K562 (cell line): ENCODE measurements around the gene ZNF516. TPM values are rescaled to one million over a fixed set of nuclear protein-coding genes. Genes with fewer than 3 reads are reported as not detected.

Experiments used
- ATAC-seq: fragments of 200-7000 bp; cut with Tn5 transposase; 3 replicates; pipeline ENCODE4 v1.9.1; 2020; ENCODE audit warnings: moderate library complexity
- BruUV-seq: library from RNA; stranded (reverse); fragments of 400-500 nt; replicated peaks from 2 replicates; lab custom pipeline; 2021; lab: Mats Ljungman, UMichigan
- CTCF ChIA-PET: fragments of 300-600 bp; formaldehyde crosslinking; extraction: SDS; loops from one replicate; lab custom pipeline; 2021; ENCODE audit warnings: low intra/inter-chr PET ratio; lab: Yijun Ruan, JAX
- POLR2A ChIA-PET: fragments of 300-600, 350-650 bp; sonication (Branson Sonifier 250); formaldehyde crosslinking; extraction: SDS; loops from one replicate; lab custom pipeline; 2021; ENCODE audit warnings: antibody characterized with exemption, inconsistent platforms; lab: Yijun Ruan, JAX
- DNase-seq, 4 experiments: peaks; one replicate each; pipeline versions ENCODE4 v3.0.0 to v3.0.0-alpha.2; 2011 to 2018; ENCODE audit warnings: low spot score in 3 of 4, mixed read lengths in 3 of 4; ENCODE audit errors: extremely low read depth in 1 of 4
- FAIRE-seq: peaks from 2 replicates; lab custom pipeline; 2011; peaks lifted over from hg19 to GRCh38; lab: Jason Lieb, UNC
- H2AFZ ChIP-seq: 2 replicates; pipeline ENCODE4 v1.6.0; 2011; ENCODE audit warnings: low read depth, low read length, control low read depth, inconsistent platforms
- H3K27ac ChIP-seq: fragments of 200-600 bp; 3 replicates; pipeline ENCODE4 v1.8.0; 2011; ENCODE audit warnings: low read depth, mild to moderate bottlenecking, control low read depth, inconsistent platforms, low read length, moderate library complexity, mixed read lengths; ENCODE audit errors: extremely low read depth
- H3K27me3 ChIP-seq, 2 experiments: fragments of 300-600 bp in 1 of 2; 2 replicates in 1 of 2; 3 replicates in 1 of 2; pipeline versions ENCODE4 v1.6.0 to v1.8.0; 2011; ENCODE audit warnings: inconsistent platforms in 2 of 2, low read length in 2 of 2, mild to moderate bottlenecking in 1 of 2, mixed read lengths in 1 of 2, moderate library complexity in 1 of 2; ENCODE audit not compliant: control insufficient read depth in 2 of 2, insufficient read depth in 2 of 2
- H3K36me3 ChIP-seq: fragments of 300-600 bp; 3 replicates; pipeline ENCODE4 v1.8.0; 2011; ENCODE audit warnings: mild to moderate bottlenecking, low read length, inconsistent platforms; ENCODE audit not compliant: control insufficient read depth, insufficient read depth
- H3K4me1 ChIP-seq, 2 experiments: fragments of 200-600 bp in 1 of 2; replicated peaks in 1 of 2; 2 replicates in 1 of 2; 3 replicates in 1 of 2; pipeline versions ENCODE4 v1.5.1 to v1.8.0; 2011; ENCODE audit warnings: inconsistent platforms in 2 of 2, low read length in 2 of 2, mild to moderate bottlenecking in 1 of 2, mixed read lengths in 1 of 2, moderate library complexity in 1 of 2; ENCODE audit not compliant: control insufficient read depth in 2 of 2, insufficient read depth in 2 of 2
- H3K4me2 ChIP-seq: 2 replicates; pipeline ENCODE4 v1.6.1; 2011; ENCODE audit warnings: low read length, control low read depth, inconsistent platforms, mixed read lengths; ENCODE audit not compliant: insufficient read depth
- H3K4me3 ChIP-seq: fragments of 200-600 bp; sonication (generic), shearing (Covaris generic); 2 replicates; pipeline ENCODE4 v1.5.1; 2016; ENCODE audit warnings: control low read depth, inconsistent platforms
- H3K79me2 ChIP-seq: fragments of 200-600 bp; 3 replicates; pipeline ENCODE4 v1.8.0; 2011; ENCODE audit warnings: low read length, inconsistent platforms; ENCODE audit not compliant: control insufficient read depth, insufficient read depth
- H3K9ac ChIP-seq, 2 experiments: 2 replicates each; pipeline versions ENCODE4 v1.6.0 to v1.6.1; 2011; ENCODE audit warnings: low read depth in 2 of 2, low read length in 2 of 2, control low read depth in 1 of 2, inconsistent platforms in 1 of 2, mild to moderate bottlenecking in 1 of 2, mixed read lengths in 1 of 2; ENCODE audit not compliant: insufficient read depth in 1 of 2
- H3K9me1 ChIP-seq: one replicate; pipeline ENCODE4 v1.6.0; 2011; ENCODE audit warnings: inconsistent platforms, mild to moderate bottlenecking, low read length, moderate library complexity; ENCODE audit not compliant: control insufficient read depth, insufficient read depth
- H3K9me3 ChIP-seq: replicated peaks from 2 replicates; pipeline ENCODE4 v1.5.1; 2011; ENCODE audit warnings: low read depth, low read length, inconsistent platforms; ENCODE audit not compliant: control insufficient read depth, insufficient read depth
- H4K20me1 ChIP-seq: replicated peaks from 2 replicates; pipeline ENCODE4 v1.6.1; 2011; ENCODE audit warnings: low read length, inconsistent platforms, mixed read lengths; ENCODE audit not compliant: control insufficient read depth, insufficient read depth
- KAT8 ChIP-seq: fragments of 450-650 bp; IDR thresholded peaks from 2 replicates; pipeline ENCODE4 v1.6.1; 2016; ENCODE audit warnings: low read depth, mild to moderate bottlenecking
- NBN ChIP-seq: fragments of 450-650 bp; IDR thresholded peaks from 2 replicates; pipeline ENCODE4 v1.6.1; 2016; ENCODE audit warnings: low read depth, mild to moderate bottlenecking
- SOX6 ChIP-seq: fragments of 450-650 bp; IDR thresholded peaks from 2 replicates; pipeline ENCODE4 v1.6.1; 2014; ENCODE audit warnings: mild to moderate bottlenecking
- ZNF140 ChIP-seq: fragments of 250-450 bp; sonication (Bioruptor Pico); IDR thresholded peaks from 2 replicates; pipeline ENCODE4 v1.8.0; 2021; ENCODE audit warnings: moderate library complexity, mild to moderate bottlenecking, inconsistent platforms
- ZNF184 ChIP-seq: sonication (generic); formaldehyde crosslinking; IDR thresholded peaks from 2 replicates; pipeline ENCODE4 v1.5.0; 2020; ENCODE audit warnings: missing genetic modification reagents
- ZNF408 ChIP-seq: fragments of 250-450 bp; sonication (Bioruptor Pico); IDR thresholded peaks from 2 replicates; pipeline ENCODE4 v1.4.0; 2020; ENCODE audit warnings: low read depth, mild to moderate bottlenecking, moderate library complexity
- ZNF41 ChIP-seq: fragments of 250-450 bp; sonication (Bioruptor Pico); conservative IDR thresholded peaks from 2 replicates; pipeline ENCODE4 v1.4.0; 2020; ENCODE audit warnings: mild to moderate bottlenecking
- WGBS: fragments of 100-300 bp; shearing (Covaris generic); methylation state at CpG from one replicate; pipeline ENCODE4 v1.1.6; 2016; ENCODE audit warnings: low coverage, mixed read lengths; ENCODE audit not compliant: insufficient coverage; ENCODE audit errors: missing lambda C conversion rate; 5-methylcytosine and 5-hydroxymethylcytosine counted together
- in situ Hi-C: fragments of 300-500 bp; cut with MboI; formaldehyde crosslinking; loops from 4 replicates; pipeline ENCODE4 v1.15.0; 2018; ENCODE audit warnings: inconsistent platforms, mixed read lengths
- intact Hi-C: fragments of 100-400 bp; cut with micrococcal nuclease; formaldehyde crosslinking; loops from 2 replicates; pipeline ENCODE4 v1.14.2; 2022
- polyA plus RNA-seq, 8 experiments: library from polyadenylated mRNA; depleted of rRNA in 4 of 8; stranded (reverse) in 5 of 8; unstranded in 3 of 8; fragments of >200 nt; fragmentation: Nextera tagmentation in 2 of 8; fragmentation: Illumina TruSeq in 1 of 8; extraction: Ambion mirVana in 2 of 8; extraction: Trizol in 1 of 8; gene quantifications; 2 replicates each; pipeline versions ENCODE4 v1.2.1 to v1.2.3, GENCODE V29; 2011 to 2014; ENCODE audit warnings: inconsistent platforms in 1 of 8, missing spikeins in 1 of 8
- total RNA-seq, 7 experiments: library from RNA; depleted of rRNA in 6 of 7; stranded (reverse); fragments of >200 nt in 6 of 7; fragmentation: Illumina TruSeq in 2 of 7; extraction: Trizol in 2 of 7; gene quantifications; 2 replicates each; pipeline versions ENCODE4 v1.2.1 to v1.2.3, GENCODE V29; 2011 to 2021; ENCODE audit warnings: low replicate concordance in 1 of 7
- TF ChIP-seq, protein P1 (sequence below): sonication (generic); formaldehyde crosslinking; IDR thresholded peaks from 2 replicates; pipeline ENCODE4 v1.8.0; 2022; ENCODE audit warnings: missing genetic modification reagents, mild to moderate bottlenecking, moderate library complexity, borderline replicate concordance
- TF ChIP-seq, protein P2 (sequence below), 3 experiments: fragments of 200-800 bp in 1 of 3; sonication (Bioruptor generic) in 1 of 3; sonication (generic) in 1 of 3; formaldehyde crosslinking in 1 of 3; IDR thresholded peaks; 2 replicates each; pipeline versions ENCODE4 v1.6.1 to v1.8.0; 2016 to 2022; ENCODE audit warnings: mild to moderate bottlenecking in 2 of 3, missing compliant biosample characterization in 2 of 3, missing genetic modification characterization in 2 of 3, missing genetic modification reagents in 1 of 3
- TF ChIP-seq, protein P3 (sequence below): fragments of 450-650 bp; IDR thresholded peaks from 2 replicates; pipeline ENCODE4 v1.6.1; 2016
- TF ChIP-seq, protein P4 (sequence below): fragments of 450-650 bp; IDR thresholded peaks from one replicate; pipeline ENCODE4 v1.6.1; 2018; ENCODE audit warnings: mild to moderate bottlenecking, moderate library complexity; ENCODE audit not compliant: partially characterized antibody
- TF ChIP-seq, protein P5 (sequence below): fragments of 250-450 bp; sonication (Bioruptor Pico); IDR thresholded peaks from 2 replicates; pipeline ENCODE4 v1.8.0; 2022; ENCODE audit warnings: moderate library complexity, mild to moderate bottlenecking, inconsistent platforms

ZNF516 gene
- total and polyA plus RNA-seq, 9 of the 15 experiments (the other 6 are each of a cell fraction or from before 2014, with no cell fraction given): 0.04 to 0.20 (median 0.08) TPM; not detected in 3

DNA sequence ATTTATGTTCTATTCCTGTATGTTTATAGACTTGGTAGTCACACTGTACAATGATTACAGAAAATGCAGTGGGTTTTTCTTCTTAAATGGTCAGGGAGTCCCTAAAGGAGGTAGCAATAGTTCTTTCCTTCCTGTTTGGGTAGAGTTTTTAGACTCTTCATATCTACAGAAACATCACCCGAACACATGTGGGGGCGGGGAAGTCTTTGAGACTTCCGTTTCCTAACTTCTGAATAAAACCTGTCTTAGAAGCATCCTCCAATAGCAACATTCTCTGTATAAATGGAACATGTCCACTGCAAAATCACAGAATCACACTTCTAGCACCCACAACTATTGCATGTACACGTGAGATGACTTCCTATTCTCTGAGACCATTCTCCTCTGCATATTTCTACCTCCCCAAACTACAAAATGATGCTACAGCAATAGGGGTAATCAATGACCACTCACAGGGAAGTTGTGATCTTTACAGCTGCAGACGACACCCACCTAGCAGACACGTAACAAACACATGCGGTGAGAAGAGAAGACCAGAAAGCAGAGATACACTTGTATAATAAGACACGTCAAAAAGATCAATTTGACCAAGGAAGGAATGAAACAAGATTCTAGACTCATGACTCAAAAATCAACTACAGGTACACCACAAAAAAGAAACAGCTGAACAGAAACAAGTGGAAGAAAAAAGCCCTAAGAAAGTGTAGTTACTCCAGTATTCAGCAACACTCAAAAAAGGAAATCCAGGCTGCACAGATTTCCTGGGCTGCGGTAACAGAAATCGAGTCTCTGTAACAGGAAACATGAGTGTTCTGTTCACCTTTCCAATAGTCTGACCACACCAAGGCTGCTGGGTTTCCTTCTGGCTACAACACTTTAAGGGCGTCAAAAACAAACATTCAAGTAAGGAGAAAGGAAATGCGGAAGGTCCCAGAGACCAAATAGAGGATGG is 120.4 kb downstream of the ZNF516 start:
- intact Hi-C loops: no loop called here
- H3K27ac ChIP-seq: no peak overlapping the region
- peaks cover 2 to 30% of the 10 kb centered on the region in 2 experiments; a peak in 3 of 5 replicates for H3K27me3 ChIP-seq
- POLR2A ChIA-PET: no interaction called here
- H4K20me1 ChIP-seq: no peaks in the 10 kb centered on the region
- no TSS peak for BruUV-seq
- CTCF ChIA-PET: no interaction called here
- no peaks in the 10 kb centered on the region; a peak in 1 of 5 replicates for H3K4me1 ChIP-seq
- no peak for ATAC-seq
- DNase-seq: no peak
- H2AFZ ChIP-seq: no peak overlapping the region
- H3K9ac ChIP-seq: no peak overlapping the region
- no peaks in the 10 kb centered on the region for H3K9me3 ChIP-seq
- no peak for FAIRE-seq
- H3K4me2 ChIP-seq: no peak overlapping the region
- H3K36me3 ChIP-seq: no peaks in the 10 kb centered on the region
- H3K4me3 ChIP-seq: no peak overlapping the region
- no peaks in the 10 kb centered on the region for H3K79me2 ChIP-seq
- in situ Hi-C loops: loop anchor here (25.0 kb wide), 2 partner anchors 1712 to 2012 kb away; no protein-coding TSS in a partner anchor
- WGBS: 10% methylated on average over 12 of the region's 12 CpGs
- no peaks in the 10 kb centered on the region for H3K9me1 ChIP-seq
- TF ChIP-seq SOX6: no peak
- no peak for TF ChIP-seq ZNF140
- no peak for TF ChIP-seq NBN
- TF ChIP-seq, protein P1, sequence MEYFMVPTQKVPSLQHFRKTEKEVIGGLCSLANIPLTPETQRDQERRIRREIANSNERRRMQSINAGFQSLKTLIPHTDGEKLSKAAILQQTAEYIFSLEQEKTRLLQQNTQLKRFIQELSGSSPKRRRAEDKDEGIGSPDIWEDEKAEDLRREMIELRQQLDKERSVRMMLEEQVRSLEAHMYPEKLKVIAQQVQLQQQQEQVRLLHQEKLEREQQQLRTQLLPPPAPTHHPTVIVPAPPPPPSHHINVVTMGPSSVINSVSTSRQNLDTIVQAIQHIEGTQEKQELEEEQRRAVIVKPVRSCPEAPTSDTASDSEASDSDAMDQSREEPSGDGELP (CRISPR knock-in tag): no peak
- TF ChIP-seq, protein P2, sequence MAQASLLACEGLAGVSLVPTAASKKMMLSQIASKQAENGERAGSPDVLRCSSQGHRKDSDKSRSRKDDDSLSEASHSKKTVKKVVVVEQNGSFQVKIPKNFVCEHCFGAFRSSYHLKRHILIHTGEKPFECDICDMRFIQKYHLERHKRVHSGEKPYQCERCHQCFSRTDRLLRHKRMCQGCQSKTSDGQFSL (CRISPR knock-in tag; IDR thresholded peaks at IDR 0.05): no peak
- TF ChIP-seq, protein P2 (tag; IDR thresholded peaks at IDR 0.05): no peak
- TF ChIP-seq ZNF408: no peak
- no peak for TF ChIP-seq ZNF184 (CRISPR knock-in tag)
- TF ChIP-seq KAT8: no peak
- no peak for TF ChIP-seq ZNF41 (CRISPR knock-in tag)
- TF ChIP-seq, protein P3, sequence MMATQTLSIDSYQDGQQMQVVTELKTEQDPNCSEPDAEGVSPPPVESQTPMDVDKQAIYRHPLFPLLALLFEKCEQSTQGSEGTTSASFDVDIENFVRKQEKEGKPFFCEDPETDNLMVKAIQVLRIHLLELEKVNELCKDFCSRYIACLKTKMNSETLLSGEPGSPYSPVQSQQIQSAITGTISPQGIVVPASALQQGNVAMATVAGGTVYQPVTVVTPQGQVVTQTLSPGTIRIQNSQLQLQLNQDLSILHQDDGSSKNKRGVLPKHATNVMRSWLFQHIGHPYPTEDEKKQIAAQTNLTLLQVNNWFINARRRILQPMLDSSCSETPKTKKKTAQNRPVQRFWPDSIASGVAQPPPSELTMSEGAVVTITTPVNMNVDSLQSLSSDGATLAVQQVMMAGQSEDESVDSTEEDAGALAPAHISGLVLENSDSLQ: no peak
- TF ChIP-seq, protein P4, sequence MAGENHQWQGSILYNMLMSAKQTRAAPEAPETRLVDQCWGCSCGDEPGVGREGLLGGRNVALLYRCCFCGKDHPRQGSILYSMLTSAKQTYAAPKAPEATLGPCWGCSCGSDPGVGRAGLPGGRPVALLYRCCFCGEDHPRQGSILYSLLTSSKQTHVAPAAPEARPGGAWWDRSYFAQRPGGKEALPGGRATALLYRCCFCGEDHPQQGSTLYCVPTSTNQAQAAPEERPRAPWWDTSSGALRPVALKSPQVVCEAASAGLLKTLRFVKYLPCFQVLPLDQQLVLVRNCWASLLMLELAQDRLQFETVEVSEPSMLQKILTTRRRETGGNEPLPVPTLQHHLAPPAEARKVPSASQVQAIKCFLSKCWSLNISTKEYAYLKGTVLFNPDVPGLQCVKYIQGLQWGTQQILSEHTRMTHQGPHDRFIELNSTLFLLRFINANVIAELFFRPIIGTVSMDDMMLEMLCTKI: no peak
- TF ChIP-seq, protein P5, sequence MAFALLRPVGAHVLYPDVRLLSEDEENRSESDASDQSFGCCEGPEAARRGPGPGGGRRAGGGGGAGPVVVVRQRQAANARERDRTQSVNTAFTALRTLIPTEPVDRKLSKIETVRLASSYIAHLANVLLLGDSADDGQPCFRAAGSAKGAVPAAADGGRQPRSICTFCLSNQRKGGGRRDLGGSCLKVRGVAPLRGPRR (CRISPR knock-in tag): no peak
